Measurements from ENCODE around the gene COL1A1. TPM values are rescaled to one million over a fixed set of nuclear protein-coding genes. Genes with fewer than 3 reads are reported as not detected.

Gene COL1A1
- total and polyA plus RNA-seq, 2 of the 13 experiments (the other 11 are each of a cell fraction or from before 2014, with no cell fraction given), result 0.05 TPM; not detected in 1

GRCh38 chr17:50149417-50150353, 51.7 kb downstream of the COL1A1 start (continued):
- TF ChIP-seq NCOR1 (IDR thresholded peaks at IDR 0.05; ENCODE audit: borderline replicate concordance, low read length) (no peak), RORA (CRISPR knock-in tag; IDR thresholded peaks at IDR 0.05) (no peak), ZNF674 (CRISPR knock-in tag; IDR thresholded peaks at IDR 0.05; ENCODE audit: low read depth) (0 out of 2 replicates have a peak, but pooled peaks have one; percentile 52), SNAI1 (CRISPR knock-in tag; IDR thresholded peaks at IDR 0.05; ENCODE audit: borderline replicate concordance) (no peak), ZNF83 (CRISPR knock-in tag; IDR thresholded peaks at IDR 0.05; ENCODE audit: borderline replicate concordance) (0 out of 2 replicates have a peak, but pooled peaks have one; percentile 38), ZFP1 (CRISPR knock-in tag; IDR thresholded peaks at IDR 0.05) (no peak), ZNF318 (CRISPR knock-in tag; IDR thresholded peaks at IDR 0.05) (no peak; the same call in 1 of the 2 replicates), MBNL3 (CRISPR knock-in tag; conservative IDR thresholded peaks at IDR 0.05) (no peak), ZBTB8A (CRISPR knock-in tag; IDR thresholded peaks at IDR 0.05; ENCODE audit: borderline replicate concordance, low read depth) (no peak), ETV6 (CRISPR knock-in tag; conservative IDR thresholded peaks at IDR 0.05) (no peak), MLLT10 (CRISPR knock-in tag; IDR thresholded peaks at IDR 0.05) (no peak), GABPA (IDR thresholded peaks at IDR 0.05; ENCODE audit: low read depth, low read length) (peak; percentile 17; the same call in 1 of the 2 replicates), GABPA (CRISPR knock-in tag; IDR thresholded peaks at IDR 0.05; ENCODE audit: low read depth) (no peak), EHMT2 (IDR thresholded peaks at IDR 0.05; ENCODE audit: borderline replicate concordance, low read depth, low read length) (no peak), MLX (CRISPR knock-in tag; IDR thresholded peaks at IDR 0.05) (no peak), HMGA1 (CRISPR knock-in tag; conservative IDR thresholded peaks at IDR 0.05) (no peak), ZNF780A (CRISPR knock-in tag; IDR thresholded peaks at IDR 0.05) (no peak)
